K562 (cell line): Measurements from ENCODE around the gene XCL2. TPM values are rescaled to one million over a fixed set of nuclear protein-coding genes. Genes with fewer than 3 reads are reported as not detected.

Experiments
- ATAC-seq: fragments of 200-7000 bp; cut with Tn5 transposase; 3 replicates; pipeline ENCODE4 v1.9.1; 2020; ENCODE audit warnings: moderate library complexity
- BruUV-seq: library from RNA; stranded (reverse); fragments of 400-500 nt; replicated peaks from 2 replicates; lab custom pipeline; 2021; lab: Mats Ljungman, UMichigan
- CTCF ChIA-PET: fragments of 300-600 bp; formaldehyde crosslinking; extraction: SDS; loops from one replicate; lab custom pipeline; 2021; ENCODE audit warnings: low intra/inter-chr PET ratio; lab: Yijun Ruan, JAX
- POLR2A ChIA-PET: fragments of 300-600, 350-650 bp; sonication (Branson Sonifier 250); formaldehyde crosslinking; extraction: SDS; loops from one replicate; lab custom pipeline; 2021; ENCODE audit warnings: antibody characterized with exemption, inconsistent platforms; lab: Yijun Ruan, JAX
- DNase-seq, 4 experiments: peaks; one replicate each; pipeline versions ENCODE4 v3.0.0 to v3.0.0-alpha.2; 2011 to 2018; ENCODE audit warnings: low spot score in 3 of 4, mixed read lengths in 3 of 4; ENCODE audit errors: extremely low read depth in 1 of 4
- FAIRE-seq: peaks from 2 replicates; lab custom pipeline; 2011; peaks lifted over from hg19 to GRCh38; lab: Jason Lieb, UNC
- H2AFZ ChIP-seq: 2 replicates; pipeline ENCODE4 v1.6.0; 2011; ENCODE audit warnings: low read depth, low read length, control low read depth, inconsistent platforms
- H3K27ac ChIP-seq: fragments of 200-600 bp; 3 replicates; pipeline ENCODE4 v1.8.0; 2011; ENCODE audit warnings: low read depth, mild to moderate bottlenecking, control low read depth, inconsistent platforms, low read length, moderate library complexity, mixed read lengths; ENCODE audit errors: extremely low read depth
- H3K27me3 ChIP-seq, 2 experiments: fragments of 300-600 bp in 1 of 2; 2 replicates in 1 of 2; 3 replicates in 1 of 2; pipeline versions ENCODE4 v1.6.0 to v1.8.0; 2011; ENCODE audit warnings: inconsistent platforms in 2 of 2, low read length in 2 of 2, mild to moderate bottlenecking in 1 of 2, mixed read lengths in 1 of 2, moderate library complexity in 1 of 2; ENCODE audit not compliant: control insufficient read depth in 2 of 2, insufficient read depth in 2 of 2
- H3K36me3 ChIP-seq: fragments of 300-600 bp; 3 replicates; pipeline ENCODE4 v1.8.0; 2011; ENCODE audit warnings: mild to moderate bottlenecking, low read length, inconsistent platforms; ENCODE audit not compliant: control insufficient read depth, insufficient read depth
- H3K4me1 ChIP-seq, 2 experiments: fragments of 200-600 bp in 1 of 2; replicated peaks in 1 of 2; 2 replicates in 1 of 2; 3 replicates in 1 of 2; pipeline versions ENCODE4 v1.5.1 to v1.8.0; 2011; ENCODE audit warnings: inconsistent platforms in 2 of 2, low read length in 2 of 2, mild to moderate bottlenecking in 1 of 2, mixed read lengths in 1 of 2, moderate library complexity in 1 of 2; ENCODE audit not compliant: control insufficient read depth in 2 of 2, insufficient read depth in 2 of 2
- H3K4me2 ChIP-seq: 2 replicates; pipeline ENCODE4 v1.6.1; 2011; ENCODE audit warnings: low read length, control low read depth, inconsistent platforms, mixed read lengths; ENCODE audit not compliant: insufficient read depth
- H3K4me3 ChIP-seq: fragments of 200-600 bp; sonication (generic), shearing (Covaris generic); 2 replicates; pipeline ENCODE4 v1.5.1; 2016; ENCODE audit warnings: control low read depth, inconsistent platforms
- H3K79me2 ChIP-seq: fragments of 200-600 bp; 3 replicates; pipeline ENCODE4 v1.8.0; 2011; ENCODE audit warnings: low read length, inconsistent platforms; ENCODE audit not compliant: control insufficient read depth, insufficient read depth
- H3K9ac ChIP-seq, 2 experiments: 2 replicates each; pipeline versions ENCODE4 v1.6.0 to v1.6.1; 2011; ENCODE audit warnings: low read depth in 2 of 2, low read length in 2 of 2, control low read depth in 1 of 2, inconsistent platforms in 1 of 2, mild to moderate bottlenecking in 1 of 2, mixed read lengths in 1 of 2; ENCODE audit not compliant: insufficient read depth in 1 of 2
- H3K9me1 ChIP-seq: one replicate; pipeline ENCODE4 v1.6.0; 2011; ENCODE audit warnings: inconsistent platforms, mild to moderate bottlenecking, low read length, moderate library complexity; ENCODE audit not compliant: control insufficient read depth, insufficient read depth
- H3K9me3 ChIP-seq: replicated peaks from 2 replicates; pipeline ENCODE4 v1.5.1; 2011; ENCODE audit warnings: low read depth, low read length, inconsistent platforms; ENCODE audit not compliant: control insufficient read depth, insufficient read depth
- H4K20me1 ChIP-seq: replicated peaks from 2 replicates; pipeline ENCODE4 v1.6.1; 2011; ENCODE audit warnings: low read length, inconsistent platforms, mixed read lengths; ENCODE audit not compliant: control insufficient read depth, insufficient read depth
- E2F3 ChIP-seq: fragments of 250-450 bp; sonication (Bioruptor Pico); IDR thresholded peaks from 2 replicates; pipeline ENCODE4 v1.4.0; 2020; ENCODE audit warnings: mild to moderate bottlenecking
- EP400 ChIP-seq: fragments of 450-650 bp; IDR thresholded peaks from 2 replicates; pipeline ENCODE4 v1.6.1; 2017; ENCODE audit warnings: antibody characterized with exemption, mild to moderate bottlenecking, moderate library complexity
- FOS ChIP-seq: IDR thresholded peaks from 3 replicates; pipeline ENCODE4 v1.6.1; 2011; ENCODE audit not compliant: insufficient read length; ENCODE audit errors: extremely low read depth
- HNRNPH1 ChIP-seq: fragments of 200-400 bp; formaldehyde crosslinking; optimal IDR thresholded peaks from 2 replicates; pipeline ENCODE3; 2017; ENCODE audit warnings: low read depth, mild to moderate bottlenecking, low read length, moderate library complexity
- KDM1A ChIP-seq, 2 experiments: fragments of 450-650 bp; IDR thresholded peaks; 2 replicates each; pipeline ENCODE4 v1.6.1; 2016; ENCODE audit warnings: mild to moderate bottlenecking in 2 of 2
- MAFG ChIP-seq: fragments of 450-650 bp; conservative IDR thresholded peaks from 2 replicates; pipeline ENCODE4 v1.6.1; 2016; ENCODE audit warnings: missing genetic modification characterization, missing compliant biosample characterization
- MXI1 ChIP-seq: IDR thresholded peaks from 2 replicates; pipeline ENCODE4 v1.6.1; 2011; ENCODE audit warnings: low read depth, mild to moderate bottlenecking, improper control_type of control experiment, low read length
- NEUROD1 ChIP-seq: fragments of 150-350 bp; IDR thresholded peaks from 2 replicates; pipeline ENCODE4 v1.6.1; 2014; ENCODE audit warnings: borderline replicate concordance, low read length, low read depth; ENCODE audit not compliant: partially characterized antibody
- NR1H2 ChIP-seq: sonication (generic); formaldehyde crosslinking; IDR thresholded peaks from 2 replicates; pipeline ENCODE4 v1.4.0; 2020; ENCODE audit warnings: mild to moderate bottlenecking, missing genetic modification reagents
- SP2 ChIP-seq: IDR thresholded peaks from 2 replicates; pipeline ENCODE4 v1.6.1; 2011; ENCODE audit warnings: mild to moderate bottlenecking, low read depth, low read length, moderate library complexity; ENCODE audit not compliant: poor library complexity, severe bottlenecking; ENCODE audit errors: extremely low read depth
- TAF15 ChIP-seq: fragments of 200-400 bp; formaldehyde crosslinking; IDR thresholded peaks from 2 replicates; pipeline ENCODE4 v1.6.1; 2017; ENCODE audit warnings: mild to moderate bottlenecking, low read depth, low read length, moderate library complexity
- TGIF2 ChIP-seq: sonication (generic); formaldehyde crosslinking; IDR thresholded peaks from 2 replicates; pipeline ENCODE4 v1.8.1; 2022; ENCODE audit warnings: mild to moderate bottlenecking, missing genetic modification reagents, moderate library complexity
- ZFX ChIP-seq: sonication (generic); formaldehyde crosslinking; IDR thresholded peaks from 2 replicates; pipeline ENCODE4 v1.8.0; 2022; ENCODE audit warnings: mild to moderate bottlenecking, missing genetic modification reagents, moderate library complexity
- ZNF143 ChIP-seq: sonication (generic); formaldehyde crosslinking; IDR thresholded peaks from 2 replicates; pipeline ENCODE4 v1.9.0; 2022; ENCODE audit warnings: mild to moderate bottlenecking, missing genetic modification reagents
- WGBS: fragments of 100-300 bp; shearing (Covaris generic); methylation state at CpG from one replicate; pipeline ENCODE4 v1.1.6; 2016; ENCODE audit warnings: low coverage, mixed read lengths; ENCODE audit not compliant: insufficient coverage; ENCODE audit errors: missing lambda C conversion rate; 5-methylcytosine and 5-hydroxymethylcytosine counted together
- in situ Hi-C: fragments of 300-500 bp; cut with MboI; formaldehyde crosslinking; loops from 4 replicates; pipeline ENCODE4 v1.15.0; 2018; ENCODE audit warnings: inconsistent platforms, mixed read lengths
- intact Hi-C: fragments of 100-400 bp; cut with micrococcal nuclease; formaldehyde crosslinking; loops from 2 replicates; pipeline ENCODE4 v1.14.2; 2022
- polyA plus RNA-seq, 8 experiments: library from polyadenylated mRNA; depleted of rRNA in 4 of 8; stranded (reverse) in 5 of 8; unstranded in 3 of 8; fragments of >200 nt; fragmentation: Nextera tagmentation in 2 of 8; fragmentation: Illumina TruSeq in 1 of 8; extraction: Ambion mirVana in 2 of 8; extraction: Trizol in 1 of 8; gene quantifications; 2 replicates each; pipeline versions ENCODE4 v1.2.1 to v1.2.3, GENCODE V29; 2011 to 2014; ENCODE audit warnings: inconsistent platforms in 1 of 8, missing spikeins in 1 of 8
- total RNA-seq, 7 experiments: library from RNA; depleted of rRNA in 6 of 7; stranded (reverse); fragments of >200 nt in 6 of 7; fragmentation: Illumina TruSeq in 2 of 7; extraction: Trizol in 2 of 7; gene quantifications; 2 replicates each; pipeline versions ENCODE4 v1.2.1 to v1.2.3, GENCODE V29; 2011 to 2021; ENCODE audit warnings: low replicate concordance in 1 of 7
- TF ChIP-seq, protein P1 (sequence below): fragments of 250-450 bp; sonication (Bioruptor Pico); IDR thresholded peaks from 2 replicates; pipeline ENCODE4 v1.5.0; 2021
- TF ChIP-seq, protein P2 (sequence below): fragments of 250-450 bp; sonication (Bioruptor Pico); IDR thresholded peaks from 2 replicates; pipeline ENCODE4 v1.8.0; 2022; ENCODE audit warnings: moderate library complexity, mild to moderate bottlenecking, inconsistent platforms

Gene XCL2
- total and polyA plus RNA-seq, 9 of the 15 experiments (the other 6 are each of a cell fraction or from before 2014, with no cell fraction given), result not detected

DNA sequence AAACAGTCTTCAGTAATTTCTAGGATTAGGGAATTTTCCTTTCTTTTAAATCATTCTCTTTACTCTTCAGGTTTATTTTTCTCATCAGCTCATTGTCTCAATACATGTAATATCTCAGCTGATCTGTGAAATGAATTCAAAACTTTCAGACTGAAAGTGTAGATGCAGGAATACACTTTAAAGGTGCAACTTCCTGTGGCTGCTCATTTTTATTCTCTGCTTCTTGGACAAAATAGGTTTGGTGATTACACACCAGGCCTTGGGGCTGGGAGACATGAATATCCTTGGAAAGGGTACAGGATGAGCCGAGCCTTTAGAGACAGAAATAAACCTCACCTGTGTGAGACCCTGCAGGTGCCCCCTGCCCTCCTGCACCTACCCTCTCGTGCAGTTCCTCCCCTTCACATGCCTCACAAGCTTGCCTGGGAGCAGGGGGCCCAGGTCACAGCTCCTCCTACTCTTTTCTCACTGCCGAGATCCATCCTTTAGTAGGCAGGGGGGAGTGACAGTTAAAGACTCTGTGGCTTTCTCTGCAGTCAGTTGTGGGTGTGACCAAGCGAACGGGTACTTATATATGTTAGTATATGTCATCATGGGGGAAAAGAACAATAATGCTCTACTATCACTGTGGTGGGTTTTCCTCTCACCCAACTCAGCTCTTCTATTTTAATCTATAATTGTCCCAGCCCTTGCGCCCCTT, 23.6 kb downstream of the XCL2 start:
- H3K4me2 ChIP-seq, result no peak overlapping the region
- DNase-seq (no peak), FAIRE-seq (no peak), ATAC-seq (no peak)
- 0% methylated on average over 6 of the region's 6 CpGs for WGBS
- no peaks in the 10 kb centered on the region for H3K9me3 ChIP-seq
- H3K27me3 ChIP-seq, result no peaks in the 10 kb centered on the region; a peak in 1 of 5 replicates
- intact Hi-C loops, result no loop called here
- no peak overlapping the region for H2AFZ ChIP-seq
- H3K9me1 ChIP-seq, result no peaks in the 10 kb centered on the region
- H3K4me3 ChIP-seq, result no peak overlapping the region
- no peak overlapping the region for H3K27ac ChIP-seq
- H3K9ac ChIP-seq, result no peak overlapping the region
- ChIA-PET CTCF (no interaction called here), POLR2A (no interaction called here)
- H3K79me2 ChIP-seq, result no peaks in the 10 kb centered on the region
- no peaks in the 10 kb centered on the region for H3K36me3 ChIP-seq
- H3K4me1 ChIP-seq, result no peaks in the 10 kb centered on the region
- no TSS peak for BruUV-seq
- in situ Hi-C loops, result no loop called here
- H4K20me1 ChIP-seq, result no peaks in the 10 kb centered on the region
- TF ChIP-seq MXI1, result no peak
- no peak for TF ChIP-seq NEUROD1
- TF ChIP-seq SP2, result no peak
- TF ChIP-seq EP400, result no peak
- no peak for TF ChIP-seq FOS
- no peak for TF ChIP-seq HNRNPH1
- no peak for TF ChIP-seq E2F3 (CRISPR knock-in tag)
- no peak for TF ChIP-seq ZFX (CRISPR knock-in tag)
- no peak for TF ChIP-seq TGIF2 (CRISPR knock-in tag)
- TF ChIP-seq, protein P1, sequence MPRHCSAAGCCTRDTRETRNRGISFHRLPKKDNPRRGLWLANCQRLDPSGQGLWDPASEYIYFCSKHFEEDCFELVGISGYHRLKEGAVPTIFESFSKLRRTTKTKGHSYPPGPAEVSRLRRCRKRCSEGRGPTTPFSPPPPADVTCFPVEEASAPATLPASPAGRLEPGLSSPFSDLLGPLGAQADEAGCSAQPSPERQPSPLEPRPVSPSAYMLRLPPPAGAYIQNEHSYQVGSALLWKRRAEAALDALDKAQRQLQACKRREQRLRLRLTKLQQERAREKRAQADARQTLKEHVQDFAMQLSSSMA (CRISPR knock-in tag), result no peak
- no peak for TF ChIP-seq KDM1A (IDR thresholded peaks at IDR 0.05)
- no peak for TF ChIP-seq NR1H2 (CRISPR knock-in tag)
- no peak for TF ChIP-seq MAFG (tag)
- TF ChIP-seq ZNF143 (CRISPR knock-in tag), result no peak
- TF ChIP-seq, protein P2, sequence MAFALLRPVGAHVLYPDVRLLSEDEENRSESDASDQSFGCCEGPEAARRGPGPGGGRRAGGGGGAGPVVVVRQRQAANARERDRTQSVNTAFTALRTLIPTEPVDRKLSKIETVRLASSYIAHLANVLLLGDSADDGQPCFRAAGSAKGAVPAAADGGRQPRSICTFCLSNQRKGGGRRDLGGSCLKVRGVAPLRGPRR (CRISPR knock-in tag), result no peak
- TF ChIP-seq TAF15, result no peak
